HAP-1 (cell line): Measurements from ENCODE around the gene SON.

ENCODE experiments used
- DNase-seq, 2 experiments: peaks; one replicate each; pipeline ENCODE4 v3.0.0-alpha.2; 2016 to 2020; ENCODE audit warnings: low spot score in 2 of 2
- H3K27me3 ChIP-seq: fragments of 250-450 bp; sonication (Bioruptor Pico); 2 replicates; pipeline ENCODE4 v1.5.1; 2020; ENCODE audit warnings: low read depth, mild to moderate bottlenecking, moderate library complexity
- H3K36me3 ChIP-seq: fragments of 250-450 bp; sonication (Bioruptor Pico); replicated peaks from 2 replicates; pipeline ENCODE4 v1.5.1; 2020; ENCODE audit warnings: mild to moderate bottlenecking
- H3K4me1 ChIP-seq: fragments of 250-450 bp; sonication (Bioruptor Pico); 2 replicates; pipeline ENCODE4 v1.5.1; 2020; ENCODE audit warnings: mild to moderate bottlenecking
- H3K4me3 ChIP-seq: fragments of 250-450 bp; sonication (Bioruptor Pico); 2 replicates; pipeline ENCODE4 v1.5.1; 2020; ENCODE audit warnings: mild to moderate bottlenecking, moderate library complexity
- H3K9me3 ChIP-seq: fragments of 250-450 bp; sonication (Bioruptor Pico); 2 replicates; pipeline ENCODE4 v1.5.1; 2020; ENCODE audit warnings: mild to moderate bottlenecking, moderate library complexity
- in situ Hi-C: fragments of 300-500 bp; cut with MboI; formaldehyde crosslinking; loops from 3 replicates; pipeline ENCODE4 v1.14.3; 2020; ENCODE audit warnings: low sequenced_read_pairs, inconsistent platforms, mixed read lengths

Gene SON

GRCh38 chr21:33522953-33523349, 19.9 kb upstream of the SON start:
- Histone ChIP-seq H3K4me1 (peaks cover 7% of the 10 kb centered on the region; the same call in 1 of the 2 replicates), H3K4me3 (no peak overlapping the region), H3K36me3 (peaks cover 70% of the 10 kb centered on the region), H3K27me3 (no peaks in the 10 kb centered on the region), H3K9me3 (no peaks in the 10 kb centered on the region)
- no peak for DNase-seq
- in situ Hi-C loops: no loop called here

GRCh38 chr21:33531007-33531406, 11.8 kb upstream of the SON start:
- Histone ChIP-seq H3K9me3 (no peaks in the 10 kb centered on the region), H3K4me1 (no peaks in the 10 kb centered on the region), H3K4me3 (no peak overlapping the region), H3K27me3 (no peaks in the 10 kb centered on the region), H3K36me3 (peaks cover 93% of the 10 kb centered on the region)
- no peak for DNase-seq
- in situ Hi-C loops: no loop called here

- no peak for DNase-seq
- peaks cover 78% of the 10 kb centered on the region for H3K36me3 ChIP-seq
- in situ Hi-C loops: no loop called here
- peaks cover 12% of the 10 kb centered on the region for H3K4me1 ChIP-seq
- no peaks in the 10 kb centered on the region for H3K9me3 ChIP-seq
- no peak overlapping the region for H3K4me3 ChIP-seq
- no peaks in the 10 kb centered on the region for H3K27me3 ChIP-seq
Observed at GRCh38 chr21:33537212-33537611, 5.6 kb upstream of the SON start.

GRCh38 chr21:33539616-33540015, 3.2 kb upstream of the SON start:
- H3K27me3 ChIP-seq: no peaks in the 10 kb centered on the region
- H3K4me3 ChIP-seq: no peak overlapping the region
- in situ Hi-C loops: no loop called here
- H3K9me3 ChIP-seq: no peaks in the 10 kb centered on the region
- H3K4me1 ChIP-seq: peaks cover 12% of the 10 kb centered on the region
- H3K36me3 ChIP-seq: peaks cover 55% of the 10 kb centered on the region
- no peak for DNase-seq

GRCh38 chr21:33540711-33541104, 2.1 kb upstream of the SON start:
- Histone ChIP-seq H3K27me3 (no peaks in the 10 kb centered on the region), H3K4me3 (peak overlapping the region; percentile 92), H3K9me3 (no peaks in the 10 kb centered on the region), H3K36me3 (peaks cover 45% of the 10 kb centered on the region), H3K4me1 (peaks cover 16% of the 10 kb centered on the region)
- DNase-seq: no peak
- in situ Hi-C loops: no loop called here

- H3K36me3 ChIP-seq: peaks cover 45% of the 10 kb centered on the region
- no peaks in the 10 kb centered on the region for H3K9me3 ChIP-seq
- no peaks in the 10 kb centered on the region for H3K27me3 ChIP-seq
- peaks cover 18% of the 10 kb centered on the region for H3K4me1 ChIP-seq
- in situ Hi-C loops: no loop called here
- H3K4me3 ChIP-seq: peak overlapping the region; percentile 92
- peak in 1 of 2 experiments; percentile 43 for DNase-seq
Observed at GRCh38 chr21:33541105-33541711, 1.6 kb upstream of the SON start.

- Histone ChIP-seq H3K4me3 (peak within 1 kb of the TSS; percentile 92), H3K9me3 (no peaks in the 10 kb centered on the region), H3K36me3 (peaks cover 45% of the 10 kb centered on the region), H3K27me3 (no peaks in the 10 kb centered on the region), H3K4me1 (peaks cover 18% of the 10 kb centered on the region)
- in situ Hi-C loops: no loop called here
- DNase-seq: peak; percentile 77 to 92
Observed at GRCh38 chr21:33541756-33542639, 840 bp upstream of the SON start, which contains the start of gene GART. Gene GART, minus strand, starts transcription at chr21:33542117. Its CDS starts 2,802 bp downstream, at chr21:33539315.

- no peaks in the 10 kb centered on the region for H3K27me3 ChIP-seq
- peaks cover 18% of the 10 kb centered on the region for H3K4me1 ChIP-seq
- no peaks in the 10 kb centered on the region for H3K9me3 ChIP-seq
- H3K36me3 ChIP-seq: peaks cover 45% of the 10 kb centered on the region
- peak overlapping the region; percentile 92 for H3K4me3 ChIP-seq
- in situ Hi-C loops: no loop called here
- peak; percentile 59 to 86 for DNase-seq
Observed at GRCh38 chr21:33543505-33544129, 779 bp downstream of the SON start.

GRCh38 chr21:33544451-33545195, 1.8 kb downstream of the SON start:
- no peak for DNase-seq
- Histone ChIP-seq H3K4me1 (peaks cover 18% of the 10 kb centered on the region), H3K27me3 (no peaks in the 10 kb centered on the region), H3K36me3 (peaks cover 47% of the 10 kb centered on the region), H3K9me3 (no peaks in the 10 kb centered on the region), H3K4me3 (peak overlapping the region; percentile 92)
- in situ Hi-C loops: no loop called here

GRCh38 chr21:33546086-33546485, 3.2 kb downstream of the SON start:
- in situ Hi-C loops: no loop called here
- Histone ChIP-seq H3K9me3 (no peaks in the 10 kb centered on the region), H3K27me3 (no peaks in the 10 kb centered on the region), H3K36me3 (peaks cover 52% of the 10 kb centered on the region), H3K4me3 (no peak overlapping the region), H3K4me1 (peaks cover 7% of the 10 kb centered on the region)
- DNase-seq: no peak

GRCh38 chr21:33549848-33550771, 7.3 kb downstream of the SON start:
- no peaks in the 10 kb centered on the region for H3K9me3 ChIP-seq
- H3K36me3 ChIP-seq: peaks cover 88% of the 10 kb centered on the region
- no peak for DNase-seq
- H3K4me1 ChIP-seq: peaks cover 7% of the 10 kb centered on the region
- H3K4me3 ChIP-seq: no peak overlapping the region
- in situ Hi-C loops: no loop called here
- H3K27me3 ChIP-seq: no peaks in the 10 kb centered on the region

- in situ Hi-C loops: no loop called here
- peaks cover 91% of the 10 kb centered on the region for H3K36me3 ChIP-seq
- no peak overlapping the region for H3K4me3 ChIP-seq
- no peaks in the 10 kb centered on the region for H3K4me1 ChIP-seq
- no peaks in the 10 kb centered on the region for H3K27me3 ChIP-seq
- no peaks in the 10 kb centered on the region for H3K9me3 ChIP-seq
- DNase-seq: no peak
Observed at GRCh38 chr21:33550772-33551660, 8.2 kb downstream of the SON start.
